ENCODE data around the gene TLR9. TPM values are rescaled to one million over a fixed set of nuclear protein-coding genes. Genes with fewer than 3 reads are reported as not detected.
"Not testable (repeated sequence)": the region's sequence is repeated elsewhere in the genome, so short reads cannot be mapped to it uniquely, and the experiment has no call there.

The TLR9 gene
- total and polyA plus RNA-seq, 2 donors (not counting 1 experiment from before 2014, with no cell fraction given) = under 0.01 TPM; not detected in 1

DNA sequence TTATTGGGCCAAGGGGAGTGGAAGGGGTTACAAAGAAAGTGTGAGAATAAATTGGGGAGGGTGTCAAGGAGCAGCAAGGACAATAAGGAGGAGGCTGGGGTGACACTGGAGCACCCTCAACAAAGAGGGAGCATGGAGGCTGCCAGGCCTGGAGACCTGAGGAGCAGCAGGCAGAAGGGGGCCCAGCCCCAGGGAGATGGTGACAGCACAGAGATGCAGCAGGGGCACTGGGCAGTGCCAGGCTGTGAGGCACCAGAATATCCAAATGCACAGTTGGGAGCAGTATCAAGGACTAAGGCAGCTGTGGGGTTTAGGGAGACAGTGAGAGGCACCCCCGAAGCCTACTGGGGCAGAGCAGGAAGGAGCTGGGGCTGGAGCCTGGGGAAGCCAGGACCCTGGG is 46.9 kb downstream of the TLR9 start:
- no peak for DNase-seq (ENCODE audit: low read depth in 2 of 2)
- no peaks in the 10 kb centered on the region for H3K27me3 ChIP-seq (ENCODE audit: control insufficient read depth, insufficient read depth, low read length)
- H3K27ac ChIP-seq (ENCODE audit: insufficient read depth, low read length) = no peak overlapping the region
- H3K79me2 ChIP-seq (ENCODE audit: control insufficient read depth, insufficient read depth, low read length) = no peaks in the 10 kb centered on the region
- no peak overlapping the region for H3K9ac ChIP-seq (ENCODE audit: insufficient read depth, low read length)
- peaks cover 2% of the 10 kb centered on the region for H3K4me1 ChIP-seq (ENCODE audit: control insufficient read depth, extremely low read depth, insufficient read depth, low read length)
- no peak overlapping the region for H2AFZ ChIP-seq (ENCODE audit: low read length)
- no peak overlapping the region for H3K4me3 ChIP-seq (replicated peaks in 1 of 4; ENCODE audit: control extremely low read depth in 1 of 4, insufficient read depth in 1 of 4, low read depth in 3 of 4, low read length in 4 of 4)
- no peaks in the 10 kb centered on the region for H3K36me3 ChIP-seq (ENCODE audit: control insufficient read depth, insufficient read depth, low read length)
- H3K4me2 ChIP-seq (ENCODE audit: extremely low read depth, insufficient read depth, low read length) = no peak overlapping the region
- H4K20me1 ChIP-seq (ENCODE audit: control insufficient read depth, extremely low read depth, insufficient read depth, low read length) = no peaks in the 10 kb centered on the region
- no peak for TF ChIP-seq EZH2 (IDR thresholded peaks at IDR 0.05; ENCODE audit: low read length, missing control alignments)
- TF ChIP-seq, protein P1, sequence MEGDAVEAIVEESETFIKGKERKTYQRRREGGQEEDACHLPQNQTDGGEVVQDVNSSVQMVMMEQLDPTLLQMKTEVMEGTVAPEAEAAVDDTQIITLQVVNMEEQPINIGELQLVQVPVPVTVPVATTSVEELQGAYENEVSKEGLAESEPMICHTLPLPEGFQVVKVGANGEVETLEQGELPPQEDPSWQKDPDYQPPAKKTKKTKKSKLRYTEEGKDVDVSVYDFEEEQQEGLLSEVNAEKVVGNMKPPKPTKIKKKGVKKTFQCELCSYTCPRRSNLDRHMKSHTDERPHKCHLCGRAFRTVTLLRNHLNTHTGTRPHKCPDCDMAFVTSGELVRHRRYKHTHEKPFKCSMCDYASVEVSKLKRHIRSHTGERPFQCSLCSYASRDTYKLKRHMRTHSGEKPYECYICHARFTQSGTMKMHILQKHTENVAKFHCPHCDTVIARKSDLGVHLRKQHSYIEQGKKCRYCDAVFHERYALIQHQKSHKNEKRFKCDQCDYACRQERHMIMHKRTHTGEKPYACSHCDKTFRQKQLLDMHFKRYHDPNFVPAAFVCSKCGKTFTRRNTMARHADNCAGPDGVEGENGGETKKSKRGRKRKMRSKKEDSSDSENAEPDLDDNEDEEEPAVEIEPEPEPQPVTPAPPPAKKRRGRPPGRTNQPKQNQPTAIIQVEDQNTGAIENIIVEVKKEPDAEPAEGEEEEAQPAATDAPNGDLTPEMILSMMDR (conservative IDR thresholded peaks at IDR 0.05 in 1 of 2, IDR thresholded peaks at IDR 0.05 in 1 of 2; ENCODE audit: low read depth in 1 of 2, low read length in 2 of 2) = no peak
- no peaks in the 10 kb centered on the region for H3K9me3 ChIP-seq (ENCODE audit: control insufficient read depth, insufficient read depth, low read depth, low read length)

DNA sequence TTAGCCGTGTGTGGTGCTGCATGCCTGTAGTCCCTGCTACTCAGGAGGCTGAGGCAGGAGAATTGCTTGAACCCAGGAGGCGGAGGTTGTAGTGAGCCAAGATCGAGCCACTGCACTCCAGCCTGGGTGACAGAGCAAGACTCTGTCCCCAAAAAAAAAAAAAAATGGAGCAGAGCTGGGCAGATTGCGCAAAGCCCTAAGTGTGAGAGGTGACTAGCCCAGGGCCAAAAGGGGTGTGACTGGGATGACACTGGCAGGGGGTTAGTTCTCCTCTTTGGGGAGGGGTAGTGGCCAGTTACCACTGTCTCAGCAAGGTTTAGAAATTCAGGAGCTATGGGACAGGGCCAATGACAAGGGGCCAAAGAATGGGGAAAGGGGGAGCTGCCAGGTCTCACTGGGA is 47.3 kb downstream of the TLR9 start:
- not testable (repeated sequence) for H3K4me2 ChIP-seq (ENCODE audit: extremely low read depth, insufficient read depth, low read length); H3K4me3 ChIP-seq (replicated peaks in 1 of 4; ENCODE audit: control extremely low read depth in 1 of 4, insufficient read depth in 1 of 4, low read depth in 3 of 4, low read length in 4 of 4); DNase-seq (ENCODE audit: low read depth in 2 of 2); H4K20me1 ChIP-seq (ENCODE audit: control insufficient read depth, extremely low read depth, insufficient read depth, low read length); H3K27me3 ChIP-seq (ENCODE audit: control insufficient read depth, insufficient read depth, low read length); H3K9me3 ChIP-seq (ENCODE audit: control insufficient read depth, insufficient read depth, low read depth, low read length); H3K27ac ChIP-seq (ENCODE audit: insufficient read depth, low read length); H3K9ac ChIP-seq (ENCODE audit: insufficient read depth, low read length); H3K36me3 ChIP-seq (ENCODE audit: control insufficient read depth, insufficient read depth, low read length); H3K4me1 ChIP-seq (ENCODE audit: control insufficient read depth, extremely low read depth, insufficient read depth, low read length); H3K79me2 ChIP-seq (ENCODE audit: control insufficient read depth, insufficient read depth, low read length); H2AFZ ChIP-seq (ENCODE audit: low read length)

DNA sequence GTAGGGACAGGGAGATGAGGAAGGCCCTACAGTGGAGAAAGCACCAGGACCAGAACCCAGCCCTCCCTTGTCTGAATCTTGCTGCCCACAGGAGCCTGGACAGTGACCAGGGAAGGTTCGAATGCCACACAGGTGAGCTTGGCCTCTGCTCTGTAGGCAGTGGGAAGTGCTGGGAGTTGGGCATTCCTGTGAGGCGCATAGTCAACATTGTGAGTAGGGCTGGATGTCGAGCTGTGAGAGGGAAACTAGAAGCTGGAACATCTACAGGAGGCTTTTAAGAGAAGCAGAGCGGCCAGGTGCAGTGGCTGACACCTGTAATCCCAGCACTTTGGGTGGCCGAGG is 47.8 kb downstream of the TLR9 start:
- no peak for DNase-seq (ENCODE audit: low read depth in 2 of 2)
- Histone ChIP-seq H3K27me3 (ENCODE audit: control insufficient read depth, insufficient read depth, low read length) (no peaks in the 10 kb centered on the region), H3K27ac (ENCODE audit: insufficient read depth, low read length) (no peak overlapping the region)

More for the DNA sequence above, 47.8 kb downstream of the TLR9 start:
- Histone ChIP-seq H2AFZ (ENCODE audit: low read length) (no peak overlapping the region), H4K20me1 (ENCODE audit: control insufficient read depth, extremely low read depth, insufficient read depth, low read length) (no peaks in the 10 kb centered on the region), H3K9ac (ENCODE audit: insufficient read depth, low read length) (no peak overlapping the region), H3K36me3 (ENCODE audit: control insufficient read depth, insufficient read depth, low read length) (no peaks in the 10 kb centered on the region), H3K4me2 (ENCODE audit: extremely low read depth, insufficient read depth, low read length) (no peak overlapping the region), H3K4me1 (ENCODE audit: control insufficient read depth, extremely low read depth, insufficient read depth, low read length) (peaks cover 2% of the 10 kb centered on the region), H3K4me3 (replicated peaks in 1 of 4; ENCODE audit: control extremely low read depth in 1 of 4, insufficient read depth in 1 of 4, low read depth in 3 of 4, low read length in 4 of 4) (no peak overlapping the region), H3K79me2 (ENCODE audit: control insufficient read depth, insufficient read depth, low read length) (no peaks in the 10 kb centered on the region), H3K9me3 (ENCODE audit: control insufficient read depth, insufficient read depth, low read depth, low read length) (no peaks in the 10 kb centered on the region)
- TF ChIP-seq, protein P1 (conservative IDR thresholded peaks at IDR 0.05 in 1 of 2, IDR thresholded peaks at IDR 0.05 in 1 of 2; ENCODE audit: low read depth in 1 of 2, low read length in 2 of 2) = no peak
- no peak for TF ChIP-seq EZH2 (IDR thresholded peaks at IDR 0.05; ENCODE audit: low read length, missing control alignments)

Measured in fibroblast of lung (primary cell).